Right forelimb (tissue), 1 donor: ENCODE measurements around the gene EFHB.
"Not testable (repeated sequence)": the region's sequence is repeated elsewhere in the genome, so short reads cannot be mapped to it uniquely, and the experiment has no call there.

ENCODE experiments used
- DNase-seq: peaks from one replicate; pipeline ENCODE4 v3.0.0-alpha.2; 2018

EFHB gene

GRCh38 chr3:19931180-19931692 lies 2.8 kb downstream of the EFHB start:
- DNase-seq, result no peak

DNA sequence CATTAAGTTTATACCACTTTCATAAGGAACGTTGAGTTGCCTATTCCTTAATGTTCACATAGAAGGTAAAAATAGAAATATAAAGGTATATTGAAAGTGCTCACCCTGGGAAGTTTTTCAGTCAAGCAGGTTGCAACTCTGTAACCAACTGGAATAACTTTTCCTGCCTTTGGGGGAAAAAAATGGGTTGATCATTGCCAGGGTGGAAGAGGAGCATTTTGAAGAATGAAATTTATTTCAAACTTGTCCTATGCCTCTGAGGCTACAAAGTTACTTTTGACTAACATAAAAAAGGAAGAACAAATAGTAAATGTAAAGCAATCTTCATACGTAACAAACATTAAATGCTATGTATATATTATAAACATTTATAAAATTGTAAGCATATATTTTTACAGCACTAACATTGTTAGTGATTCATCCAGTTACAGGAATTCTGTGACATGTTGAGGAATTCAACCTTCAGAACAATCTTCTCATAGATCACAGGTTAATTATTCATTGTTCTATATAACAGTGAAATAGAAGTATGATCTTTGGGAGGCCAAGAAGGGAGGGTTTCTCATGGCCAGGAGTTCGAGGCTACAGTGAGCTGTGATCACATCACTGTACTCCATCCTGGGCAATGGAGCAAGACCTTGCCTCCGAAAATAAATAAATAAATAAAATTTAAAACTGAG lies 13.5 kb downstream of the EFHB start:
- no peak for DNase-seq

GRCh38 chr3:19917167-19917566 lies 16.9 kb downstream of the EFHB start:
- DNase-seq, result no peak

DNA sequence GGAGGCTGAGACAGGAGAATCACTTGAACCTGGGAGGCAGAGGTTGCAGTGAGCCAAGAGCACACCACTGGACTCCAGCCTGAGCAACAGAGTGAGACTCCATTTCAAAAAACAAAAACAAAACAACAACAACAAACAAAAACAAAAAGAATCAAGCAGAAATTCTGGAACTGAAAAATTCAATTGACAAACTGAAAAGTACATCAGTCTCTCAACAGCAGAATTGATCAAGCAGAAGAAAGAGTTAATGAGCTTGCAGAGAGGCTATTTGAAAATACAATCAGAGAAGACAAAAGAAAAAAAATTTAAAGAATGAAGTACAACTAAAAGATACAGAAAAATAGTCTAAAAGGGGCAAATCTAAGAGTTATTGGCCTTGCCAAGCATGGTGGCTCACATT lies 22.6 kb downstream of the EFHB start:
- DNase-seq, result no peak

DNA sequence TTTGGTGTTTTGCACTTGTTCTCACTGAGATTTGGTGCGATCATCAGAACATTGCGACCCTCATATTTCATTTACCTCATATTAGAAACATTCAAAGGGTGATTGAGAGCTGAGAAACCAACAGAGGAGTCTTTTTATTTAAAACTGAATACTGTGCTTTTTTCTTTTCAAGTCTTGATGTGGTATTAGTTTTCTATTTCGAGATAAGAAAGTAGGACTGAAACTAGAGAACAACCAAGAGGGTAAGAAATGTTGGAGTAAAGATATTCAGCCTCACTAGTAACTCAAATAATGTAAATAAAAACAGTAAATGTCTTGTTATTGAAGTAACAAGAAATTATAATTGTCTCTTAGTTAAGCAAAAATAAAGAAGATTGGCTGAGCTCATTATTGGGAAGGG lies 26.5 kb downstream of the EFHB start:
- DNase-seq, result no peak

DNA sequence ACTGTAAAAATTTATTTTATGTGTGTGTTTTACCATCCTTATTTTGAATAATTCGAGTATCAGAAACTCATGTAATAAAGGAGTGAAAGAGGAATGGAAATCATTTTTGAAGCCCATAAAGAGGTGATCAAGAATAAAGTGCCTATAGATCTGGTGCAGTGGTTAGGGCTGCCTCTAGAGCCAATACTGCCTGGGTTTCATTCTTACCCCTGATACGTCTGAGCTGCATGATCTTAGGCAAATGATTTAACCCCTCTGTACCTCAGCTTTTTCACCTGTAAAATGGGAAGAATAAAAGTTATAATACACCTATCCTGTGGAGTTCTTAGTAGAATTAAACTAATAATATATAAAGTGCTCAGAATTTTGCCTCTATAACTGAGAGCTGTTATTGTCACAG lies 30.4 kb downstream of the EFHB start:
- DNase-seq, result no peak

DNA sequence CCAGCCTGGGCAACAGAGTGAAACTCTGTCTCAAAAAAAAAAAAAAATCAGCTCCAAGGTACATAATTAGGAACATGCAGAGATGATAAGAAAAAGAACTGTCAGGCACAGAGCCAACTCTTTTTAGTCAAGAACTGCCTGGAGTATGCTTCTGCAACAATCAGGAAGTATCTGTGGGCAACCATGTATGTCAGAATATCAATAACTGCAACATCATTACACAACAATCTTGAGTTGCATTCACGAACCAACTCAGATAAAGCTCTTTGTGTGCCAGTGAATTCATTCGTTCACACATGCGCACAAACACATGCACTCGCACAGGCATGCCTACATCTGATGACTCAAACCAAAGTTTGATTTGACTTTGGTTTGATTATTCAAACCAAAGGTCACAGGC lies 32.1 kb downstream of the EFHB start:
- DNase-seq, result no peak

GRCh38 chr3:19901337-19901736 lies 32.7 kb downstream of the EFHB start:
- no peak for DNase-seq

- not testable (repeated sequence) for DNase-seq
These were observed 34.2 kb downstream of the EFHB start for GRCh38 chr3:19899833-19900232.

DNA sequence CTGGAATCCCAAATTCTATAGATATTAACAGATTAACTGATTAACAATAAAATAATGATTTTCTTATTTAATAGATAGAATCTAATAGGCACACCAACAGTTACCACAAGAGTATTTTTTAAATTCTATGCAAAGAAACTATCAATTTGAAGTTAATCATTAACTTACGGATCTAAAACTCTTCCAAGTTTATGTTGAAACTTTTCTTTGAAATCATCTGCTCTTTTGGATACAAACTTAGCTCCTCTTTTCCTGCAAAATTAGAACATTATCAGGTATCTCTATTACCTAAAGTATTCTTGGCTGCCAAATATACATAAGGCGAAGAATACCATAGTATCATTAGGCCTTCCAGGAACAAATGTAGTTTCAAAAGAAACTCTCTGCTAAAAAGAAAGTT lies 34.8 kb downstream of the EFHB start:
- DNase-seq, result no peak

- no peak for DNase-seq
These were observed 35.3 kb downstream of the EFHB start for GRCh38 chr3:19898721-19899120.

GRCh38 chr3:19891740-19892139 lies 42.3 kb downstream of the EFHB start:
- no peak for DNase-seq

- no peak for DNase-seq
These were observed 45.4 kb downstream of the EFHB start for GRCh38 chr3:19888428-19889152.

- not testable (repeated sequence) for DNase-seq
These were observed 46.9 kb downstream of the EFHB start for GRCh38 chr3:19887122-19887521.

DNA sequence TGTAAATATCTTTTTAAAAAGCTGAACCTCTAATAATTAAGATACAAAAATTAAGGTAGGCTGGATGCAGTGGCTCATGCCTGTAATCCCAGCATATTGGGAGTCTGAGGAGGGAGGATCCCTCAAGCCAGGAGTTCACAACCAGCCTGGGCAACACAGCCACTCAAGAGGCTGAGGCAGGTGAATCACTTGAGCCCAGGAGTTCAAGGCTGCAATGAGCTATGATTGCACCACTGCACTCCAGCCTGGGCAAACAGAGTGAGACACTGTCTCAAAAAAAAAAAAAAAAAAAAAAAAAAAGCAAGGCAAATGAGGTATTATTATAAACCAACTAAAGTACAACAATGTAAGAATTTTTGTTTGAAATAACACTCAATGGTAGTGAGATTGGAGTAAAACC lies 47.6 kb downstream of the EFHB start:
- DNase-seq, result no peak

DNA sequence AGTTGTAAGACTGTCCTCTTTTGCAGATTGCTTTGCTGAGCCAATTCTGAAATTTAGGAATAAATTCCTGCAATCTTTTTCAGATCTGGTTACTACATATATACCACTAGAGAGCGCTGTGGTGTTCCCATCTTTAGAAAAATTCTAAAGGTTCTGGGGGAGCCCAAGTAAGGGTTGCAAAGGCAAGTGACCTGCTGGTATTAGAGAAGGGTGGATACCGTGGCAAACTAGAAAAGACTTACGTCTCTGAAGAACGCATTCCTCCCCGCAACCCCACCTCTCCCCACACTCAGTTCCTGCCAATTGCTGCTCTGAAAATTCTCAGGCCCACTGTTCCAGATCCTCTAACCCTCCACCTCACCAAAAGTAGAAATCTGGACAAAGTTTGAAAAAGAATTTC lies 48.5 kb downstream of the EFHB start:
- DNase-seq, result no peak

DNA sequence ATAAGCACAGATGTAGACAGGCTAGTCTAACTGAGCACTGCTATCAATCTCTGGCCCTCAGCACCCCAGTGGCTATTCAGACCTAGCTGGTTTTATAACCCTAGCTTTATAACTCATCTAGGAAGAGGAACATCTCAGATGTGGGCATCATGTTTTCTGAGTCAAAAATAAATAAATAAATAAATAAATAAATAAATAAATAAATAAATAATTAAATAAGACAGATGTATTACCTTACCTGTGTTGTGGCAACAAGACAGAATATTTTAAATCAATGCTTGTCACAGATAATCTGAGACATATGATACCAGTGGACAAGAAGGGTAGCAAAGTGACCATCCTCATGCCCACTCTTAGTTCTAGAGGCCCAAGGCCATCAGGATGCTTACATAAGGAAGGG lies 52.2 kb downstream of the EFHB start:
- no peak for DNase-seq

DNA sequence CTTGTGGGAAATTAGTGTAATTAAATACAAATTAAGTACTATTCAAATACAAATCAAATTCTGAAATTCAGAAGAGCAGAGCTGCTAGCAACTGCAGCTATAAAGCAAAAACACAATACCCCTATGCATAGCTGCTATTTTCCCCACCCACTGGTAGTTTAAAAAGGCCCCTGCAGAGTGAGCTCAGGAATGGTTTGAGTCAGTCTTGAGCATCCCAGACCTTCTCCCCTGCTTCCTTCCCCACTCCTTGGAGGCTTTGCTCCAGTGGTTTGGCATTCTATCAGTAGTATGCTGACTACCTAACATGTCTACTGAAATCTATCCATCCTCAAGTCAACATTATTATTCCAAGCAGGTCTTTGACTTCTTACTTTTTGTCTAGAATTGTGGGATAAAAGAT lies 53.0 kb downstream of the EFHB start:
- no peak for DNase-seq

- DNase-seq, result no peak
These were observed 56.4 kb downstream of the EFHB start for GRCh38 chr3:19877656-19878055.

DNA sequence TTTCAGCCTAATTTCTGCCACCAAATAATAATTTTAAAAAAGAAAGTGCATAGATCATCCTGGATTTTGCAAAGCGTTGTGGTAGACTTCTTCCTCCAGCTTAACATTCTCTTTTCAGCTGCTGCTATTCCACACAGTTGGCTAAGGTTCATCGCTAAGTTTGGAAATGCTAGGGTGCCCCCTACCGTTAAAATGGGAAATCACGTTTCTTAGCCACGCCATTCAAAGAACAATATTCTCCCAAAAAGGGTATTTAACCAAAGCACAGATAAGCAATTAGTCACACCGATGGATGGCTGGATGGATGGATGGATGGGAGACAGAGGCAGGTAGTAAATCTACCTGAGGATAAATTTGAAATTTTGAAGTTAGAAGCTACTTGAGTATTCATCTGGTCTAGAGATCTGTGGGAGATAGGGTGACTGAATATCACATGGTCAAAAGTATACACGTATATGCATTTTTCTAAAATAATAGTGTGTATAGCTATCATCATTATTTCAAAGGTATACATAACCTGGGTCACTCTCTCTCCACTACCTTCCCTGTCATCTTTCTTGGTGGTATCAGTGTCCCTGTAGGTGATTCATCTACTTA lies 67.2 kb downstream of the EFHB start:
- DNase-seq, result peak; percentile 64

- not testable (repeated sequence) for DNase-seq
These were observed 78.7 kb downstream of the EFHB start for GRCh38 chr3:19855318-19855717.

GRCh38 chr3:19846609-19847008 lies 87.4 kb downstream of the EFHB start:
- DNase-seq, result not testable (repeated sequence)
